Neural cell (in vitro differentiated cells): Measurements from ENCODE around the gene SLC26A11. TPM values are rescaled to one million over a fixed set of nuclear protein-coding genes. Genes with fewer than 3 reads are reported as not detected.

ENCODE experiments used
- H2AFZ ChIP-seq: fragments of 200-600, 300-800 bp; sonication (generic), shearing (Covaris generic); 2 replicates; pipeline ENCODE4 v1.6.0; 2014; ENCODE audit warnings: low read depth, mild to moderate bottlenecking, antibody characterized with exemption, low read length, moderate library complexity
- H3F3A ChIP-seq: fragments of 200-600 bp; shearing (Covaris generic); 2 replicates; pipeline ENCODE4 v1.6.1; 2016; ENCODE audit warnings: mild to moderate bottlenecking, moderate library complexity, mixed read lengths, antibody characterized with exemption, low read length; ENCODE audit not compliant: insufficient read depth, poor library complexity, severe bottlenecking
- H3K27ac ChIP-seq: fragments of 200-600, 300-800 bp; sonication (generic), shearing (Covaris generic); 2 replicates; pipeline ENCODE4 v1.5.1; 2014; ENCODE audit warnings: mild to moderate bottlenecking, low read length, moderate library complexity
- H3K27me3 ChIP-seq: fragments of 300-800, 200-600 bp; sonication (generic), shearing (Covaris generic); 2 replicates; pipeline ENCODE4 v1.6.0; 2014; ENCODE audit warnings: mild to moderate bottlenecking, low read depth, low read length, moderate library complexity; ENCODE audit not compliant: insufficient read depth
- H3K36me3 ChIP-seq: fragments of 300-800, 200-600 bp; sonication (generic), shearing (Covaris generic); 2 replicates; pipeline ENCODE4 v1.5.1; 2014; ENCODE audit warnings: mild to moderate bottlenecking, antibody characterized with exemption, low read length, moderate library complexity; ENCODE audit not compliant: insufficient read depth
- H3K4me2 ChIP-seq: fragments of 300-800, 200-600 bp; sonication (generic), shearing (Covaris generic); 2 replicates; pipeline ENCODE4 v1.6.0; 2014; ENCODE audit warnings: mild to moderate bottlenecking, low read length
- H3K4me3 ChIP-seq: fragments of 300-800, 200-600 bp; sonication (generic), shearing (Covaris generic); 2 replicates; pipeline ENCODE4 v1.5.1; 2014; ENCODE audit warnings: mild to moderate bottlenecking, low read length, moderate library complexity
- H3K79me2 ChIP-seq: fragments of 200-600 bp; shearing (Covaris generic); replicated peaks from 2 replicates; pipeline ENCODE4 v1.6.0; 2014; ENCODE audit warnings: mild to moderate bottlenecking, low read length, moderate library complexity; ENCODE audit not compliant: insufficient read depth
- H3K9ac ChIP-seq: fragments of 300-800, 200-600 bp; sonication (generic), shearing (Covaris generic); 2 replicates; pipeline ENCODE4 v1.6.1; 2016; ENCODE audit warnings: mild to moderate bottlenecking, low read length, mixed read lengths
- H3K9me2 ChIP-seq: fragments of 200-600 bp; shearing (Covaris generic); 2 replicates; pipeline ENCODE4 v1.6.1; 2016; ENCODE audit warnings: mild to moderate bottlenecking, low read length, mixed read lengths; ENCODE audit not compliant: insufficient read depth
- H3K9me3 ChIP-seq: fragments of 200-600, 300-800 bp; sonication (generic), shearing (Covaris generic); 2 replicates; pipeline ENCODE4 v1.6.1; 2016; ENCODE audit warnings: mild to moderate bottlenecking, mixed run types, low read length, moderate library complexity, mixed read lengths
- H4K20me1 ChIP-seq: fragments of 200-600 bp; shearing (Covaris generic); 2 replicates; pipeline ENCODE4 v1.6.1; 2016; ENCODE audit warnings: mild to moderate bottlenecking, mixed run types; ENCODE audit not compliant: insufficient read depth
- EP300 ChIP-seq: fragments of 450-650 bp; conservative IDR thresholded peaks from 2 replicates; pipeline ENCODE4 v1.6.1; 2014; ENCODE audit warnings: antibody characterized with exemption, mild to moderate bottlenecking, moderate library complexity; ENCODE audit not compliant: poor library complexity, severe bottlenecking
- EZH2 ChIP-seq: fragments of 200-600, 300-800 bp; shearing (Covaris generic), sonication (generic); IDR thresholded peaks from 2 replicates; pipeline ENCODE4 v1.6.1; 2014; ENCODE audit warnings: antibody characterized with exemption, low read length, borderline replicate concordance, mild to moderate bottlenecking; ENCODE audit not compliant: insufficient read depth, poor library complexity, severe bottlenecking
- MXI1 ChIP-seq: fragments of 450-650 bp; conservative IDR thresholded peaks from 2 replicates; pipeline ENCODE4 v1.6.1; 2014; ENCODE audit warnings: antibody characterized with exemption, mild to moderate bottlenecking; ENCODE audit not compliant: poor library complexity, severe bottlenecking
- POLR2AphosphoS5 ChIP-seq: IDR thresholded peaks from 2 replicates; pipeline ENCODE4 v1.6.1; 2012
- RAD21 ChIP-seq: fragments of 450-650 bp; conservative IDR thresholded peaks from 2 replicates; pipeline ENCODE4 v1.6.1; 2014; ENCODE audit warnings: antibody characterized with exemption, mild to moderate bottlenecking, moderate library complexity
- SMC3 ChIP-seq: fragments of 450-650 bp; conservative IDR thresholded peaks from 2 replicates; pipeline ENCODE4 v1.6.1; 2014; ENCODE audit warnings: antibody characterized with exemption, mild to moderate bottlenecking, moderate library complexity; ENCODE audit not compliant: poor library complexity
- TAF1 ChIP-seq: IDR thresholded peaks from 2 replicates; pipeline ENCODE4 v1.6.1; 2012; ENCODE audit warnings: low read depth
- polyA plus RNA-seq: library from polyadenylated mRNA; depleted of rRNA; stranded (reverse); fragments of >200 nt; gene quantifications from 2 replicates; pipeline ENCODE4 v1.2.3, GENCODE V29; 2014
- TF ChIP-seq, protein P1 (sequence below): IDR thresholded peaks from 2 replicates; pipeline ENCODE4 v1.6.1; 2012; ENCODE audit warnings: borderline replicate concordance
- TF ChIP-seq, protein P2 (sequence below): fragments of 450-650 bp; IDR thresholded peaks from 2 replicates; pipeline ENCODE4 v1.5.1; 2014; ENCODE audit warnings: antibody characterized with exemption, mild to moderate bottlenecking, moderate library complexity; ENCODE audit not compliant: poor library complexity, severe bottlenecking

Gene SLC26A11
- polyA plus RNA-seq, 1 donor from 2014 or later = 18.6 TPM

DNA sequence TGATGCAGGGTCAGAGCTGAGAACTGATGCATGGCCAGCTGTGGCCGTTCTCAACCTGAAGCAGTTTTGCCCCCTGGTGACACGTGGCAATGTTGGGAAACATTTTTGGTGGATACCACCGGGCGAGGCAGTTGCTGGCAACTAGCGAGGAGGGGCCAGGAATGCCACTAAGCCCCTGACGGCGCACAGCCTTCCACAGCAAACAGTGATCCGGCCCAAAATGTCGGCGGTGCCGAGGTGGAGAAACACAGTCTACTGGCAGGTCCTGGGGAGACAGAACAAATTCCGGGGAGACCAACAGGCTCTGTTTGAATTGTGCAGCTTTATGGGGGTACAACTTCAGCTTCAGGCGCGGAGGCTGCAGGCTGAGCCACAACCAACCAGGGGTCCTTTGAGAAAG lies 8.2 kb downstream of the SLC26A11 start:
- Histone ChIP-seq H3K27me3 (no peaks in the 10 kb centered on the region), H3K9me3 (no peaks in the 10 kb centered on the region), H4K20me1 (no peaks in the 10 kb centered on the region), H3K27ac (no peak overlapping the region), H3K79me2 (no peaks in the 10 kb centered on the region), H3K4me2 (no peak overlapping the region), H3F3A (no peaks in the 10 kb centered on the region), H3K36me3 (no peaks in the 10 kb centered on the region), H2AFZ (no peak overlapping the region), H3K9me2 (no peaks in the 10 kb centered on the region), H3K4me3 (no peak overlapping the region), H3K9ac (no peak overlapping the region)
- TF ChIP-seq, protein P1, sequence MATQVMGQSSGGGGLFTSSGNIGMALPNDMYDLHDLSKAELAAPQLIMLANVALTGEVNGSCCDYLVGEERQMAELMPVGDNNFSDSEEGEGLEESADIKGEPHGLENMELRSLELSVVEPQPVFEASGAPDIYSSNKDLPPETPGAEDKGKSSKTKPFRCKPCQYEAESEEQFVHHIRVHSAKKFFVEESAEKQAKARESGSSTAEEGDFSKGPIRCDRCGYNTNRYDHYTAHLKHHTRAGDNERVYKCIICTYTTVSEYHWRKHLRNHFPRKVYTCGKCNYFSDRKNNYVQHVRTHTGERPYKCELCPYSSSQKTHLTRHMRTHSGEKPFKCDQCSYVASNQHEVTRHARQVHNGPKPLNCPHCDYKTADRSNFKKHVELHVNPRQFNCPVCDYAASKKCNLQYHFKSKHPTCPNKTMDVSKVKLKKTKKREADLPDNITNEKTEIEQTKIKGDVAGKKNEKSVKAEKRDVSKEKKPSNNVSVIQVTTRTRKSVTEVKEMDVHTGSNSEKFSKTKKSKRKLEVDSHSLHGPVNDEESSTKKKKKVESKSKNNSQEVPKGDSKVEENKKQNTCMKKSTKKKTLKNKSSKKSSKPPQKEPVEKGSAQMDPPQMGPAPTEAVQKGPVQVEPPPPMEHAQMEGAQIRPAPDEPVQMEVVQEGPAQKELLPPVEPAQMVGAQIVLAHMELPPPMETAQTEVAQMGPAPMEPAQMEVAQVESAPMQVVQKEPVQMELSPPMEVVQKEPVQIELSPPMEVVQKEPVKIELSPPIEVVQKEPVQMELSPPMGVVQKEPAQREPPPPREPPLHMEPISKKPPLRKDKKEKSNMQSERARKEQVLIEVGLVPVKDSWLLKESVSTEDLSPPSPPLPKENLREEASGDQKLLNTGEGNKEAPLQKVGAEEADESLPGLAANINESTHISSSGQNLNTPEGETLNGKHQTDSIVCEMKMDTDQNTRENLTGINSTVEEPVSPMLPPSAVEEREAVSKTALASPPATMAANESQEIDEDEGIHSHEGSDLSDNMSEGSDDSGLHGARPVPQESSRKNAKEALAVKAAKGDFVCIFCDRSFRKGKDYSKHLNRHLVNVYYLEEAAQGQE = no peak
- TF ChIP-seq MXI1 = no peak
- no peak for TF ChIP-seq POLR2AphosphoS5
- TF ChIP-seq EZH2 = no peak
- no peak for TF ChIP-seq SMC3
- TF ChIP-seq, protein P2, sequence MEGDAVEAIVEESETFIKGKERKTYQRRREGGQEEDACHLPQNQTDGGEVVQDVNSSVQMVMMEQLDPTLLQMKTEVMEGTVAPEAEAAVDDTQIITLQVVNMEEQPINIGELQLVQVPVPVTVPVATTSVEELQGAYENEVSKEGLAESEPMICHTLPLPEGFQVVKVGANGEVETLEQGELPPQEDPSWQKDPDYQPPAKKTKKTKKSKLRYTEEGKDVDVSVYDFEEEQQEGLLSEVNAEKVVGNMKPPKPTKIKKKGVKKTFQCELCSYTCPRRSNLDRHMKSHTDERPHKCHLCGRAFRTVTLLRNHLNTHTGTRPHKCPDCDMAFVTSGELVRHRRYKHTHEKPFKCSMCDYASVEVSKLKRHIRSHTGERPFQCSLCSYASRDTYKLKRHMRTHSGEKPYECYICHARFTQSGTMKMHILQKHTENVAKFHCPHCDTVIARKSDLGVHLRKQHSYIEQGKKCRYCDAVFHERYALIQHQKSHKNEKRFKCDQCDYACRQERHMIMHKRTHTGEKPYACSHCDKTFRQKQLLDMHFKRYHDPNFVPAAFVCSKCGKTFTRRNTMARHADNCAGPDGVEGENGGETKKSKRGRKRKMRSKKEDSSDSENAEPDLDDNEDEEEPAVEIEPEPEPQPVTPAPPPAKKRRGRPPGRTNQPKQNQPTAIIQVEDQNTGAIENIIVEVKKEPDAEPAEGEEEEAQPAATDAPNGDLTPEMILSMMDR = no peak
- TF ChIP-seq EP300 = no peak
- no peak for TF ChIP-seq RAD21
- TF ChIP-seq TAF1 = no peak

DNA sequence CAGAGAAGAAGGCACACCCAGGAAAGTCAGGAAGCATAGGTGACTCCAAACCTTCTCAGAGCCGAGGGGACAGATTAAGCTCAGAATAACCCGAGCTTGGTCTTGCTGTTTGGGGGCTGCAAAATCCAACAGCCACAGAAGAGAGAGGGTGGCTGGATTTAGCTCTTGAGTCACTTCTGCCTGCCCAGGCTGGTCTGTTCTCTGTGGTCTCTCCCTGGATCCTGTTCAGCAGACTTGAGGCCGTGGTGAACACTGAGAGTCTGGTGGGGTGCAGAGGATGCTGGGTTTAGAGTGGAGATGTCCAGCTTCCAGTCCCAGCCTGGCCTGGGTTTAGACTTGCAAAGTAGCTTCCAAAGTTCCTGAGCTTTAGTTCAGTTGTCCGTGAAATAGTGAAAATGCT lies 8.8 kb downstream of the SLC26A11 start:
- Histone ChIP-seq H2AFZ (no peak overlapping the region), H3K9me2 (no peaks in the 10 kb centered on the region), H3K9ac (no peak overlapping the region), H3K9me3 (no peaks in the 10 kb centered on the region), H3K4me2 (no peak overlapping the region), H3K27me3 (no peaks in the 10 kb centered on the region), H3K36me3 (no peaks in the 10 kb centered on the region), H4K20me1 (no peaks in the 10 kb centered on the region), H3K79me2 (no peaks in the 10 kb centered on the region), H3K27ac (no peak overlapping the region), H3F3A (no peaks in the 10 kb centered on the region), H3K4me3 (no peak overlapping the region)
- TF ChIP-seq SMC3 = no peak
- TF ChIP-seq TAF1 = no peak
- TF ChIP-seq EP300 = no peak
- TF ChIP-seq MXI1 = no peak
- TF ChIP-seq POLR2AphosphoS5 = no peak
- TF ChIP-seq, protein P1 = no peak
- no peak for TF ChIP-seq RAD21
- no peak for TF ChIP-seq EZH2
- TF ChIP-seq, protein P2 = no peak
